HFF-Myc (cell line): Measurements from ENCODE around the gene AR.
"Not testable (repeated sequence)": the region's sequence is repeated elsewhere in the genome, so short reads cannot be mapped to it uniquely, and the experiment has no call there.

Experiments
- DNase-seq: peaks from one replicate; pipeline ENCODE4 v3.0.0-alpha.2; 2011; ENCODE audit warnings: low read depth; ENCODE audit errors: extremely low read depth
- H3K4me3 ChIP-seq: replicated peaks from 2 replicates; pipeline ENCODE4 v1.5.1; 2011; ENCODE audit warnings: low read depth, mild to moderate bottlenecking, control low read depth, low read length
- CTCF ChIP-seq: IDR thresholded peaks from 2 replicates; pipeline ENCODE4 v1.5.1; 2012; ENCODE audit warnings: mild to moderate bottlenecking, low read depth, low read length, control low read depth; ENCODE audit errors: missing control alignments

AR gene

GRCh38 chrX:67665583-67665982, 121.8 kb downstream of the AR start:
- no peak for DNase-seq
- no peak for TF ChIP-seq CTCF

GRCh38 chrX:67670717-67671116, 126.9 kb downstream of the AR start:
- not testable (repeated sequence) for DNase-seq, H3K4me3 ChIP-seq

More at GRCh38 chrX:67665583-67665982, 121.8 kb downstream of the AR start:
- no peak overlapping the region for H3K4me3 ChIP-seq

GRCh38 chrX:67673741-67674274, 130.0 kb downstream of the AR start:
- no peak for TF ChIP-seq CTCF
- H3K4me3 ChIP-seq, result no peak overlapping the region
- no peak for DNase-seq

GRCh38 chrX:67674741-67675140, 130.9 kb downstream of the AR start:
- H3K4me3 ChIP-seq, result no peak overlapping the region
- no peak for TF ChIP-seq CTCF

GRCh38 chrX:67684136-67684535, 140.3 kb downstream of the AR start:
- TF ChIP-seq CTCF, result no peak
- H3K4me3 ChIP-seq, result no peak overlapping the region
- DNase-seq, result no peak

More at GRCh38 chrX:67674741-67675140, 130.9 kb downstream of the AR start:
- no peak for DNase-seq

- TF ChIP-seq CTCF, result no peak
- H3K4me3 ChIP-seq, result no peak overlapping the region
- DNase-seq, result peak; percentile 37
Observed at GRCh38 chrX:67692246-67692645, 148.4 kb downstream of the AR start.

- no peak overlapping the region for H3K4me3 ChIP-seq
- no peak for DNase-seq
- no peak for TF ChIP-seq CTCF
Observed at GRCh38 chrX:67693928-67694327, 150.1 kb downstream of the AR start.
